ENCODE measurements around the gene SELENOO.

Gene SELENOO

GRCh38 chr22:50242406-50242949 lies 41.7 kb downstream of the SELENOO start:
- no peak for TF ChIP-seq TCF12 (IDR thresholded peaks at IDR 0.05; ENCODE audit: low read depth)
- TF ChIP-seq TEAD4 (IDR thresholded peaks at IDR 0.05), result no peak
- no peak for TF ChIP-seq MAX (IDR thresholded peaks at IDR 0.05)
- TF ChIP-seq USF1 (IDR thresholded peaks at IDR 0.05), result no peak

GRCh38 chr22:50243685-50244419 lies 43.0 kb downstream of the SELENOO start:
- no peak for TF ChIP-seq REST (IDR thresholded peaks at IDR 0.05; ENCODE audit: low read depth)
- TF ChIP-seq FOXM1 (IDR thresholded peaks at IDR 0.05; ENCODE audit: borderline replicate concordance, low read depth), result no peak
- TF ChIP-seq TEAD4 (IDR thresholded peaks at IDR 0.05), result no peak
- TF ChIP-seq EGR1 (IDR thresholded peaks at IDR 0.05), result no peak
- TF ChIP-seq CREB1 (IDR thresholded peaks at IDR 0.05; ENCODE audit: low read depth), result no peak
- no peak for TF ChIP-seq CEBPB (IDR thresholded peaks at IDR 0.05)
- TF ChIP-seq TCF12 (IDR thresholded peaks at IDR 0.05; ENCODE audit: low read depth), result no peak
- TF ChIP-seq ZBTB7A (IDR thresholded peaks at IDR 0.05; ENCODE audit: low read depth), result no peak
- no peak for TF ChIP-seq USF1 (IDR thresholded peaks at IDR 0.05)
- TF ChIP-seq TAF1 (IDR thresholded peaks at IDR 0.05; ENCODE audit: low read depth), result no peak
- no peak for TF ChIP-seq RAD21 (IDR thresholded peaks at IDR 0.05; ENCODE audit: low read depth)
- TF ChIP-seq MAX (IDR thresholded peaks at IDR 0.05), result no peak
- no peak for TF ChIP-seq YY1 (IDR thresholded peaks at IDR 0.05; ENCODE audit: low read depth)
- TF ChIP-seq EP300 (IDR thresholded peaks at IDR 0.05; ENCODE audit: borderline replicate concordance), result no peak
- no peak for TF ChIP-seq NFIC (IDR thresholded peaks at IDR 0.05)

- TF ChIP-seq RAD21 (IDR thresholded peaks at IDR 0.05; ENCODE audit: low read depth) (0 out of 2 replicates have a peak, but pooled peaks have one; percentile 2), CREB1 (IDR thresholded peaks at IDR 0.05; ENCODE audit: low read depth) (peak; percentile 99), REST (IDR thresholded peaks at IDR 0.05; ENCODE audit: low read depth) (0 out of 2 replicates have a peak, but pooled peaks have one; percentile 12), EP300 (IDR thresholded peaks at IDR 0.05; ENCODE audit: borderline replicate concordance) (peak; percentile 61; the same call in 1 of the 2 replicates), FOXM1 (IDR thresholded peaks at IDR 0.05; ENCODE audit: borderline replicate concordance, low read depth) (0 out of 2 replicates have a peak, but pooled peaks have one; percentile 26), TEAD4 (IDR thresholded peaks at IDR 0.05) (peak; percentile 52; the same call in 1 of the 2 replicates), ZBTB7A (IDR thresholded peaks at IDR 0.05; ENCODE audit: low read depth) (peak; percentile 30; the same call in 1 of the 2 replicates), YY1 (IDR thresholded peaks at IDR 0.05; ENCODE audit: low read depth) (peak; percentile 79), NFIC (IDR thresholded peaks at IDR 0.05) (0 out of 2 replicates have a peak, but pooled peaks have one; percentile 53), TCF12 (IDR thresholded peaks at IDR 0.05; ENCODE audit: low read depth) (peak; percentile 62), TAF1 (IDR thresholded peaks at IDR 0.05; ENCODE audit: low read depth) (peak; percentile 75), CEBPB (IDR thresholded peaks at IDR 0.05) (0 out of 2 replicates have a peak, but pooled peaks have one; percentile 14), USF1 (IDR thresholded peaks at IDR 0.05) (peak; percentile 55; the same call in 1 of the 2 replicates), EGR1 (IDR thresholded peaks at IDR 0.05) (0 out of 2 replicates have a peak, but pooled peaks have one; percentile 15), MAX (IDR thresholded peaks at IDR 0.05) (peak; percentile 91)
Measured at GRCh38 chr22:50244420-50245213, 43.8 kb downstream of the SELENOO start, which contains the start of gene TUBGCP6. TUBGCP6 (minus strand) TSS chr22:50245023; CDS start chr22:50244459, 564 bp downstream.

Measured in Ishikawa (cell line).